IPS-18a (cell line): ENCODE measurements around the gene WDR20.

ENCODE experiments used
- H3K27ac ChIP-seq: one replicate; pipeline ENCODE4 v1.5.1; 2013; ENCODE audit warnings: low read length
- H3K27me3 ChIP-seq: one replicate; pipeline ENCODE4 v1.6.1; 2013; ENCODE audit warnings: mild to moderate bottlenecking, low read length; ENCODE audit not compliant: control insufficient read depth, insufficient read depth
- H3K36me3 ChIP-seq: one replicate; pipeline ENCODE4 v1.6.1; 2013; ENCODE audit warnings: low read depth, low read length; ENCODE audit not compliant: control insufficient read depth
- H3K4me1 ChIP-seq: one replicate; pipeline ENCODE4 v1.6.1; 2013; ENCODE audit warnings: low read depth, low read length; ENCODE audit not compliant: control insufficient read depth
- H3K4me3 ChIP-seq: one replicate; pipeline ENCODE4 v1.5.1; 2013; ENCODE audit warnings: low read length
- H3K9ac ChIP-seq: one replicate; pipeline ENCODE4 v1.6.1; 2013; ENCODE audit warnings: mild to moderate bottlenecking, low read length, moderate library complexity
- H3K9me3 ChIP-seq: one replicate; pipeline ENCODE4 v1.6.1; 2013; ENCODE audit warnings: low read depth, low read length; ENCODE audit not compliant: control insufficient read depth

WDR20 gene

DNA sequence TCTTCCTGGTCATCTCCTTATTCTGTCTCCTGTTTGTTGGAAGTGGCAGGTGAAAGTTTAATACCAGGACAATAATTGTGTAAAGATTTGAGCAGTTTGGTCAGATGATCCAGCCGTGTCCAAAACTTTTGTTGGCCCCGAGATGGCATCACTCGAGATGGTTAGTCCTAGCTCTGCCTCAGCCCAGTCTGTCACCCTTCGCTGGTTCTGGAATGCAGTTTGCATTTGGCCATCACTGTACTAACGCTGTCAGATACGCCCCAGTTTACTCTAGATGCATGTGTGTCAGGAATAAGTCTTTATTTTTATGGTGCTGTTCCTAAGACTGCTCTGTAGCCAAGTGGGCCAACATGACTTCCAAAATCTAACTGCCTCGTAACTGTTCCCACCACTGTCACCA lies 85.7 kb downstream of the WDR20 start:
- Histone ChIP-seq H3K9ac (no peak overlapping the region), H3K27me3 (no peaks in the 10 kb centered on the region), H3K9me3 (no peaks in the 10 kb centered on the region), H3K4me1 (peaks cover 4% of the 10 kb centered on the region), H3K4me3 (no peak overlapping the region), H3K27ac (no peak overlapping the region), H3K36me3 (no peaks in the 10 kb centered on the region)

DNA sequence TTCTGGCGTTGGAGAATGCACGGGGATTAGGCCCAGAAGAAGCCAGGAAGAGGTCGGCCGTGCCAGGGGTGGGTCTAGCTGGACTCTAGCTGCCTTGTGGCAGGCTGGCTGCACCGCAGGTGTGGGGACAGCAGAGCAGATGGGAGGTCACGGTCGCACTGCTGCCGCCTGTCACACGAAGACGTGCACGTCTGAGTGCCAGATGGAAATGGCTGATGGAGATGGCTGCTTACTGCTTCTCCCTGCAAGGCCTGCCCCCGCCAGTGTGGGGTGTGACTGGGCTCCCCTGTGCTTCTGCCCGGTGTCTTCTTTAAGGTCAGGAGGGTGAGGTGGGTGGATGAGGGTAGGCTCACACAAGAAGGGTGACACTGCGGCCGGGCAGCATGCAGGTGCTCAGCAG lies 86.2 kb downstream of the WDR20 start:
- Histone ChIP-seq H3K4me1 (peaks cover under 1% of the 10 kb centered on the region), H3K9ac (no peak overlapping the region), H3K36me3 (no peaks in the 10 kb centered on the region), H3K27me3 (no peaks in the 10 kb centered on the region), H3K4me3 (no peak overlapping the region), H3K27ac (no peak overlapping the region), H3K9me3 (no peaks in the 10 kb centered on the region)

DNA sequence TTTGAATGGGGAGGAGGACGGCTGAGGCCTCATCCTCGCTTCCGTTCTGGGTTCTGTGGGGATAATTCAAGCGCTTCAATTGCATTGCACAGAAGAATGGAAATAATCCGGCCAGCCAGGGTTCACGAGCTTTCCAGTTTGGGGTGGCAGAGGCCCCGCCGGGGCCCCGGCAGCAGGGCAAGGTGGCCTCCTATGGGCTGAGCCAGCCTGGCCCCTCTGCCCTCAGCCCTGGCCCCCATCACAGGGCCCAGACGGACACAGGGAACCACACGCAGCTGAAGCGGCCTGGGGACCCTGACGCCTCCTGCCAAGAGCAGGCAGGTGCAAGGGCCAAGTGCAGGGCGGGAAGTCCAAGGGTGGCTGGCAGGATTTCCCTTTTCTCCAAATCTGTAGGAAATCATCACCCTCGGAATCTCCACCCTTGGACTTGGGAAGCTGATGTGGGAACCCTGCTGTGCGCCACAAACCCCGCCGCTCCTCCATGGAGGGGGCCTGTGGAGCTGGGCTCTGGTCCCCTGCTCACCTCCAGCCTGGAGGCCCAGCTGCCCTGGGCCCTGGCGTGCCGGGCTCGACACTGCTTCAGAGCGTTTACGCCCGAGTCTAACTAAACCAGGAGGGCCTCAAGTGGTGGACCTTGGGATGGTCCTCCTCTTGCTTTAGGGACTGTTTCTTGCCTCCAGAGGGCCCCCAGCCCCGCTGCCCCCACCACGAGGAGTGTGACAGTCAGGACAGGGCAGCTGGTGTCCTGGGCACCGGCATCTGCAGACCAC lies 86.8 kb downstream of the WDR20 start:
- H3K9ac ChIP-seq = no peak overlapping the region
- no peaks in the 10 kb centered on the region for H3K9me3 ChIP-seq
- H3K27ac ChIP-seq = no peak overlapping the region
- no peaks in the 10 kb centered on the region for H3K36me3 ChIP-seq
- H3K4me3 ChIP-seq = no peak overlapping the region
- H3K27me3 ChIP-seq = no peaks in the 10 kb centered on the region
- no peaks in the 10 kb centered on the region for H3K4me1 ChIP-seq

DNA sequence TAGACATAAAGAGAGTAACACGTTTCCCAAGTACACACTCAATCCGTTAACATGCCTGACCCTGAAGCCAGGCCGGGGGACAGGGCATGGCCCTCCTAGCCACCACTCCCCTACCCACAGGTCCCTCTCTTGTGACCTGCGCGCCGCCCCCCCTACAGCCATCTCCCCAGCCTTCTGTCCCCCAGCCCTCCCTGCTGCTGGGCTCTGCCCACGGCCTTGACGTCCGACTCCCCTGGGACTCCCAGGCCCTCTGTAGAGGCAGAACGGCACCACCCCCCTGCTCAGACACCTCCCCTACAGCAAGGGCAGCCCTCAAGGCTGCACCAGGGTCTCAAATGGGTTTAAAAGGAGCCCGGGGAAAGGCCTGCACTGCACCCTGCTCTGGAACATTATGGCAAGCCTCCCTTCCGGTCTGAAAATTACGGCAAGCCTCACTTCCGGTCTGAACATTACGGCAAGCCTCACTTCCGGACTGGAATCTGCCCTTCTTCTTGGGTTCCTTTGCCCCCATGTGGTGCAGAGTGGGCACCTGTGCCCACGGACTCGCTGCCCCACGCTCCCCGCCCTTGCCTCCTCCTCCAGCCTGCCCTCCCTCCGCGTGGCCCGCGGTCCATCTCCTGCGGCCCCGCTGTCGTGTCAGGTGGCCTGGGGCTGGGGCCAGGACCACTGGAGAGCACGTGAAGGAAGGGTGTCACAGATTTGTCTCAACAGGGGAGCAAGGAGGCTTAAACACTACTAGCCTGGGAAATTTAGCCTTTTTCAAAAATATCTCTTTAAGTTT lies 87.7 kb downstream of the WDR20 start:
- Histone ChIP-seq H3K4me3 (no peak overlapping the region), H3K9ac (no peak overlapping the region), H3K36me3 (no peaks in the 10 kb centered on the region), H3K9me3 (no peaks in the 10 kb centered on the region), H3K27ac (no peak overlapping the region), H3K27me3 (no peaks in the 10 kb centered on the region), H3K4me1 (no peaks in the 10 kb centered on the region)

DNA sequence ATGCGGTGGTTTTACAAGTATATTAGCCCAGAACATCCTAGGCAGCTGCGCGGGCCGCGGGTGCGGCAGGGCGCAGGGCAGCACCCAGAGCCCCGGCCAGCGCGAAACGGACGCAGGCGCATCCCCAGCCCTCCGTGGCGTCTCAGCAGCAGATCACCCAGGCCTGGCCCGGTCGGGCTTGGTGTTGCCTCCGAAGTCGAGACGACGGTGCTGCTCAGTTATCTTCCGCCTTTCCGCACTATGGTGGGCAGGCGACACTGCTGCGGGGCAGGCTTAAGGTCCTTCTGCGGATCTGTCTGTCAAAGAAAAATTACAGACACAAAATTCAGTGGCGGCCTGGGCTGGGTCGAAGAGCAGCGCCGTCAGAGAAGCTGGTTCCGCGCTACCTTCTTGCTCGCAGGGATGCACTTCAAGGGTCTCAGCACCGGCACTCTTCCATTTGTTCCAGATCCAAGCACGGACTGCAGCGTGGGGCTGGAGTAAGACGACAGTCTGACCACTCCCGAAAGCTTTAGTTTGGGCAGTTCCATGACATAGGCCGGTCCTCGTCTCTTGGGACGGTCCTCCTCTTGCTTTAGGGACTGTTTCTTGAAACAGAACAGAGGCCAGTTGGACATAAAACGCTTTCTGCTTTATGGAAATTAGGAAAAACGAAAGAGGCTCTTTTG lies 89.5 kb downstream of the WDR20 start:
- no peak overlapping the region for H3K4me3 ChIP-seq
- H3K27ac ChIP-seq = no peak overlapping the region
- H3K9me3 ChIP-seq = no peaks in the 10 kb centered on the region
- no peaks in the 10 kb centered on the region for H3K36me3 ChIP-seq
- H3K4me1 ChIP-seq = no peaks in the 10 kb centered on the region
- H3K9ac ChIP-seq = no peak overlapping the region
- no peaks in the 10 kb centered on the region for H3K27me3 ChIP-seq

DNA sequence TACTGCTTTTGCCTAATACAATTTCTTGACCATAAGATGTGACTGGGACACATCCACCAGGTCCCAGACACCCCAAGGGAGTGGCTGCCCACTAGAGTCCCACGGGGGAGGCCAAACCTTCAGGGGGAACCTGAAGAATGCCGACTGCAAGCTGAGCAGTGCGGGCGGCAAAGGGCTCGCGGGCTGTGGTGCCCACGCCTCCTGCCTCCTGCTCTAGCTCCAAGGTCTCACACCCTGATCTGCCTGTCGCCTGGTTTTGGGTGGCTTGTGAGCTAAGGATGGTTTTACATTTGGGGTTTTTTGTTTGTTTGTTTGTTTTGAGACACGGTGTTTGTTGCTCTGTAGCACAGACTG lies 90.0 kb downstream of the WDR20 start:
- H3K36me3 ChIP-seq = no peaks in the 10 kb centered on the region
- H3K9ac ChIP-seq = no peak overlapping the region
- H3K27ac ChIP-seq = no peak overlapping the region
- H3K27me3 ChIP-seq = no peaks in the 10 kb centered on the region
- H3K4me3 ChIP-seq = no peak overlapping the region
- H3K4me1 ChIP-seq = no peaks in the 10 kb centered on the region
- H3K9me3 ChIP-seq = no peaks in the 10 kb centered on the region

DNA sequence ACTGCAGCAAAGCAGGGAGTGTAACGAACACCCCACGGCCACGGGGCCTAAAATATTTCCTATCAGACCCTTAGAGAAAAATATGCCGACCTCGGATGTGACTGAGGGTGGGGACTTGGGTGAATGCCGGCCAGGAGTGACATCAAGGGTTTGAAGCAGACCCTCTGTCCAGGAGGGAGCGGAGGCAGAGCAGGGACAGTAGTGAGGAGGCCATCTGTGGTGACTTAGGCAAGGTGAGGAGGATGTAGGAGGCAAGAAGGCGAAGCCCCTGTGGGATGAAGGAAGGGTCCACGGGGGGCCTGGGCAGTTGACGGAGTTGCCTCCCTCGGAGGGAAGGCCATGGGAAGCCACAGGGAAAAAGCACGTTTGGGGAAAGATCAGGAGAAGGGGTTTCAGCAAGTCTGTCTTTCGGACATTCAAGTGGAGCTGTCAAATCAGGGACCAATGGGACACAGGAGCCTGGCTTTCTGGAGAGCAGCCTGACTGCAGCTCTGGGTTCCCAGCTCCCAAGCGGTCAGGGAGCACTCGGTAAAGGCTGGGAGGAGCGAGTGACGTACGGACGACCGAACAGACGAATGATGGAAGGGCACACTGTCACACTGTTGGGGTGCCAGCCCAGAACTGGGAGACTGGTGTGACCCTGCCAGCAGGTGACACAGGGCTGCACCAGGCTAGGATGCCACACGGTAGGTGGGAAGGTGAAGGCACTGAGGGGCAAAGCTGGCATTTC lies 90.9 kb downstream of the WDR20 start:
- Histone ChIP-seq H3K36me3 (no peaks in the 10 kb centered on the region), H3K4me3 (no peak overlapping the region), H3K27me3 (no peaks in the 10 kb centered on the region), H3K9ac (no peak overlapping the region), H3K4me1 (peaks cover 5% of the 10 kb centered on the region), H3K27ac (no peak overlapping the region), H3K9me3 (no peaks in the 10 kb centered on the region)

DNA sequence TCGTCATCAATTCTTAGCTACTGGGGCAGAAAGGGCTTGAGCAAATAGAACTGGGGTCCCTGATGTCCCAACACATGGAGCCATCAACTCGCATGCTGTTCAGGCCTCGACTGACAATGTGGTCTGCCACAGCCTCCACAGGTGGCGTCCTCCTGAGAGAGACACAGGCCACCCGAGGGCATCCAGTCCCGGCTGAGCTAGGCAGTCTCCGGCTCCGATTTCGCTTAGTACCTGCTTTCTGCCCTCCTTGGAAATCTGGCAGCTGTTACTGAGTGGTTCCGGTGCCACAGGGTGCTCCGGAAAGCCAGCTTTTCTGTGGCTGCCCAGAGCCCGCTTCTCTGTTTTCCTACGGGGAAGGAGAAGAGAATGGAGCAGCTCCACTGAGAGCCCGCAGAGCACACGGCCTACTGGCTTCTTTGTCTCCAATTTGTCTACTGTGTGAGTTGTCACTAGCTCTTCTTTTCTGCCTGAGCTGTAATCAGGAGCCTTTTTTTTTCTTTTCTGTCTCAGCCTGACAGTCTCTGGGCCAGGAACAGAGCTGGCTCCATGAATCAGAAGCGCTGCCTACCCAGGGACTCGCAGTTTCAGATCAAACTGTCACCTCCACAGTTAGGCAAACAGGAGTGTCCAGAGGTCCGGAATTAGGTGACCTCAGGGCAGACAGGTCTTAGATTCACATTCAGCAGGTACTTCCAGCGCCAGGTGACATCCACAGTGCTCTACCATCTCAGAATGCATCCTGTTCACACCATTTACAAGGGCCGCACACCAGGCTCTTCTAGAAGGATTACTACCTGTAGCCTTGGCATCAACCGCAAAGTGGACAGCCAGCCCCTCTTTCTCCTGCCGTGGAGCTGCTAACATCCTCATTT lies 92.0 kb downstream of the WDR20 start:
- Histone ChIP-seq H3K4me3 (no peak overlapping the region), H3K9me3 (no peaks in the 10 kb centered on the region), H3K36me3 (no peaks in the 10 kb centered on the region), H3K9ac (no peak overlapping the region), H3K4me1 (peaks cover 8% of the 10 kb centered on the region), H3K27ac (no peak overlapping the region), H3K27me3 (no peaks in the 10 kb centered on the region)

DNA sequence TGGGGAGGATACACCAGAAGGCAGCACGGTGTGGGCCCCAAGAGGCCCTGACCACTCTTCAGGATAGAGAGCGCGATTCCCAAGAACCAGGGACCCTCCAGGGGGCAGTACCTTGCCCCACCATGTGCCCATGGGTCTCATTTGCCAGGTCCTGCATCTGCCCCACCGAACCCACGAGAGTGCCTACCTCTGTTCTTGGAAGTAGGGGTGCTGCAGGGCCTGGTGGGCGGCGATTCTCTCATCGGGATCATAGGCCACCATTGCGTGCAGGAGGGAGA lies 92.6 kb downstream of the WDR20 start:
- Histone ChIP-seq H3K36me3 (no peaks in the 10 kb centered on the region), H3K9me3 (no peaks in the 10 kb centered on the region), H3K27me3 (no peaks in the 10 kb centered on the region), H3K27ac (no peak overlapping the region), H3K4me1 (peaks cover 8% of the 10 kb centered on the region), H3K9ac (no peak overlapping the region), H3K4me3 (no peak overlapping the region)

DNA sequence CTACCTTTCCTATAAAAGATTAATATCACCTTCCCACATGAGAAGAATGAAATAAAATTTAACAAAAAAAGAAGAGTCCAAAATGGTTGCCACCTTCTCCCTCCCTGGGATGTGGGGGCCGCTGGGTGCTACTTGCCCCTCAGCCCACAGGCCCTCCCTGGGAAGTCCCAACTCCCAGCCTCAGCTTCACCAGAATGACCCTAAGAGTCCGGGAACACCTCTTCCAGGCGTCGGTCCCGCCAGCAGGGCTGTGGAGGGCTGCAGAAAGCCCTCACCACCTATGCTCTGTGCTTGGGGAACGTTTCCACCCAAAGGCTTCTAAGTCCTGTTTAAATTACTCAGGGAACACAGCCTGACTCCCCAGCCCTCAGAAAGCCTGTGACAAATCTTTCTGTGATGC lies 93.4 kb downstream of the WDR20 start:
- H3K27ac ChIP-seq = no peak overlapping the region
- peaks cover 8% of the 10 kb centered on the region for H3K4me1 ChIP-seq
- no peaks in the 10 kb centered on the region for H3K27me3 ChIP-seq
- H3K36me3 ChIP-seq = no peaks in the 10 kb centered on the region
- H3K9ac ChIP-seq = no peak overlapping the region
- H3K4me3 ChIP-seq = no peak overlapping the region
- no peaks in the 10 kb centered on the region for H3K9me3 ChIP-seq
